HG03103 (cell line): Measurements from ENCODE around the gene TUBB6.

Experiments
- ATAC-seq: cut with Tn5 transposase; IDR thresholded peaks from one replicate; pipeline ENCODE4 v1.9.1; 2021; ENCODE audit warnings: low read depth; ENCODE audit not compliant: unreplicated experiment

TUBB6 gene

DNA sequence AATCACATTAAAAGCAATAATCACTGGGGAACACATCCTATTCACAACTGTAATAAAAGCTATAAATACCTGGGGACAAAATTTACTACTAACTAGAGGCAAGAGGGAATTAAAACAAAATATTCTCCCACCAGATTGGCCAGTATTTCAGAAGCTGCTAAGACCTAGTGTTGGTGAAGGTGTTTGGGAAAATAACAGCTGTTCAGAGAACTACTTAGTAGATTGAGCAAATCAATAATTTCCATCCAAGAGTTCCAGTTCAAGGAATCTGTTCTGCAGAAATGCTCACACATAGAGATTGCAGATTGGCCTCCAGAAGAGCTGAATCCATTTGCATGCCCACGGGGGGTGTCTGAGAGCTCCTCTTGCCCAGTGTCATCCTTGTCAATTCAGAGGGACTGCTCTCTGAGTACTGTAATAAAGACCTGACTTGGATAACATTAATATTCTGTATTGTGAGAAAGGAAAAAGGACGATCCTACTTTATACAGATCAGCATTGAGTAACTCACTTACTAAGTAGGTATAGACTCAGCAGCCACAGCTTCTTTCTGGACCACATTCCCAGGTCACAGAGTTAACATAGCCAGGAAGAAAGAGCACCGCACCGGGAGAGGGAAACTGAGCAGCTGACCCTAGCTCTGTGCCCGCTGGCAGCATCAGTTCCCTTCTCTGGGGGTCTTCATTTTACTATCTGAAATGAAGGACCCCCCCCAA, 5.6 kb downstream of the TUBB6 start:
- no peak for ATAC-seq

DNA sequence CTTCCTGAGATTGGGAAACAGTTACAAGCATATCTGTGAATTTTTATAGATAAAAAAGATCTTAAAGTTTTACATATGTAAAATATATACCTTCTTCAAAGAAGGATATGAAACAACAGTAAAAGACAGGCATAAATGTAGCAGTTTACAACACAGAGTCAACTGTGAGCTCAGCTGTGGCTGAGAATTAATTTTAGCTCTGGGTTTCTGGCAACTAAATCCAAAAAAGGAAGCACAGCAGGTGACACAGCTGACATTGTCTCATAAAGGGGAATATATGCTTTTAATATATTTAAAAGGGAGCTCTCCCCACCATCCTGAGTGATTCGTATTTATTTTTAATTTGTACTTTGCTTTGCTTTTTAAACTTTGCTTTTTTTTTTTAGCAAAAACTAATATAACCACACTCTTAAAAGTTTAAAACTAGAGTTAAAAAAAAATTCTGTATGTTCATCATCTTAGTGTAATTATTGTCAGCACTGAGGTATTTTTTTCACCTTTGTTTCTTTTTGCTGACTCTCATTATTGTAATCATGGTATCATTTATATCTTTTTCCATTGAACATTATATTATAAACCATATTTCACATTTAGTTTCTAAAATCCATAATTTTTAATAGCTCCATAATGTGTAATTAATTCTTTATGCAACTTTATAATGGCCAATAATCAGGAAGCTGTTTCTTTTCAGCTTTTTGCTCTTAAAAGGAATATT, 6.7 kb downstream of the TUBB6 start:
- ATAC-seq = no peak

DNA sequence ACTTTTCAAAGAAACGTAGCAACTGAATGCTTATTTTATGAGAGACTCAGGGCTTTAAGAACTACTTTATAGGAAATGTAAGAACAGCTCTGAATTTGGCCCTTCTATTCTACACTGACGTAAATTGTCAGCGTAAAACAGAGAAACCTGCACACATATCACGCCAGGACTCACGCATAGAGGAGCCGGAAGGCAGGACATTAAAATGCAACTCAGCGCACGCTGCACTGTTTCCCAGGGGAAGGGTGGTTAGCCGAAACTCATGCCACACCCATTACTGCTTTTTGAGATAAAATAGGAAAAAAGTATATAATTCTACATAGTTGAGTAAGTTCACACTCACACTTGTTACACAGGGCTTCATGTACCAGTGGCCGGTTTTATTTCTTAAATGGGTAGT, 7.4 kb downstream of the TUBB6 start:
- no peak for ATAC-seq

DNA sequence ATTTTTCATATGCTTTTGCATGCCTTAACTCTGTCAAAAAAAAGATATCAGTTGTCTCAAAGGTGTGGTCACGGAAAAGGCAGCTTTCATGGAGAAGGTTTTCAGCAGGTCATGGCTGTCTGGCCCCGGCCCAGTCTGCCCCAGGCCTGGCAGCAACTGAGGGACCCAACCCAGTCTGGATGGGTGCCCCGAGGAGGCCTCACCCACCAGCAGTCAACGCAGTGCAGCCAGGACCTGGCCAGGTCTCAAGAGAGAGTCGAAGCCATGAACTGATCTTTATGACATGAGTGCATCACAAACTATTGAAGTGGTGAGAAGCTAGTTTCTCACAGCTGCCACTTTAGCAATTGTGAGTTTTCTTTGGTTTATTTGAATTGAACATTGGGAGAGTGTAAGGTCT, 7.9 kb downstream of the TUBB6 start:
- ATAC-seq = no peak

DNA sequence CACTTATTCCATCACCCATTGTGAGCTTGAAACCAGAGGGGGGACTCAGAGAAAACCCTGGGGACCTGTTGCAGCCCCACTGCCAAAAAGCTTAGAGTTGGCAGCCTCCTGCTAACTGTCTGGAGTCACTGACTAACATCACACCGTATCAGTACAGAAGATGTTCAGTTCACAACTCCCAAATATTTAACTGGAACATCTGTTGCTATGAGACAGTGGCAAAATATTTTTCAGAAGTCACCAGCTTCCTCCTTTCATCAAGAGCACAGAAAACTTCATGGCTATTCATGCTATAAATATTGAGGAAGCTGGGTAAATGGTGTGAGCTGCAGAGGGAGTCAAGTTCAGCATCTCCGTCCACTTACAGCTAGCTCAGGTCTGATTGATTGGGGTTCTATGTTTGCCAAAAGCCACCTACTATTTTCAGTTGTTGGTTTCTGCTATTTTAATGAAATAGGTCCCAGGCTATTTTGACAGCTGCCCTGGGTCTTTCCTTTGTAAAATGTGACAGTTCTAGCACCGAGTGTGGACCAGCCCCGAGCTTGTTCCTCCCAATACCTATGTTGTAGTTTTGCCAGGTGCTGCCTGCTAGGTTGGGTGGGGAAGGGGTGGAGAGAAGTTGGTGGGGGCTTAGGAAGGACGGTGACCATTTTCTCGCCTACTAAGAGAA, 9.8 kb downstream of the TUBB6 start:
- no peak for ATAC-seq

DNA sequence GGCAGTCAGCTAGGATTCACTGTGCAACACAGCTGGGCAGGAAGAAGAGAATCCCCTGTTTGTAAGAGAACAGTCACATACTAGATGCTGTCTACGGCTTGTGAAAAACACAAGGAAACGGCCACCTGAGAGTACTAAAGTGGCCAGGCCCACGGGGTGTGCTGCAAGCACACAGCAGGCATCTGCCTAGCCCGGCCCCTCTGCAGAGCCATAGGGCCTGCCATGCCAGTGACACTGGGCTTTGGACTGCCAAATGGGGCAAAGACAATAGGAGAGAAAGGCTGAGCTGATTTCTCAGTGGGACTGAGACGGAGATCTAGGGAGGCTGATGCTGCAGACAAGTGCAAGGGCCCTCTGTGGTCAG, 10.3 kb downstream of the TUBB6 start:
- ATAC-seq = no peak

DNA sequence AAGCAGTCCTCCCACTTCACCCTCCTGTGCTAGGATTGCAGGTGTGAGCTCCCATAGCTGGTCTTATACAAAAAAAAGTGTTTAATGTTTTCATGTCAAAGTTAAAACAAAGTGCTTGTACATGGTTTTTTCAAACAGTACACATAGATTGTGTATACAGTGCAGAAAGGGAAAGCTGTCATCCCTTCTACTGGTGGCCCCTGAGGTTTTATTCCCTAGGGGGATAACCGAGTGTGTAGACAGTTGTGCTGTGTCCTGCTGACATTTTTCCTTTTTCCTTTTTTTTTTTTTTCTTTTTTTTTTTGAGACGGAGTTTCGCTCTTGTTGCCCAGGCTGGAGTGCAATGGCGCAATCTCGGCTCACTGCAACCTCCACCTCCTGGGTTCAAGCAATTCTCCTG, 10.8 kb downstream of the TUBB6 start:
- ATAC-seq = no peak

DNA sequence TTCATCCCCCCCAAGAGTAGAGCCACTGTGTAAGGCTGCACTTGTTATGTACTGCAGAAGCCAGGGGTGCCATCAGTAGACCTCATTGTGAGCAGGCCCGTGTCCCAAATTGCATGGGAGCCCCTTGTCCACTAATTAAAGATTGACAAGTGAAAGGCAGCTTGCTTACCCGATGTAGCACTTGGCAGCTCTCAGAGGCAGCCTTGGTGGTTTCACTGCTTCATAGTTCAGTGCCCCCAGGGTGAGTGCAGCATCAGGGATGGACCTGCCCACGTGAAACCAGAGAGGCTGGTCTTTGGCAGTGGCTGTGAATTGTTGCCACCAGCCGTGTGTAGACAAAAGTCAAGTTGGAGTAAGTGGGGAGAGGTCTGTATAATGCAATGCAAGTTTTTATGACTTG, 13.3 kb downstream of the TUBB6 start:
- ATAC-seq = peak; percentile 52

DNA sequence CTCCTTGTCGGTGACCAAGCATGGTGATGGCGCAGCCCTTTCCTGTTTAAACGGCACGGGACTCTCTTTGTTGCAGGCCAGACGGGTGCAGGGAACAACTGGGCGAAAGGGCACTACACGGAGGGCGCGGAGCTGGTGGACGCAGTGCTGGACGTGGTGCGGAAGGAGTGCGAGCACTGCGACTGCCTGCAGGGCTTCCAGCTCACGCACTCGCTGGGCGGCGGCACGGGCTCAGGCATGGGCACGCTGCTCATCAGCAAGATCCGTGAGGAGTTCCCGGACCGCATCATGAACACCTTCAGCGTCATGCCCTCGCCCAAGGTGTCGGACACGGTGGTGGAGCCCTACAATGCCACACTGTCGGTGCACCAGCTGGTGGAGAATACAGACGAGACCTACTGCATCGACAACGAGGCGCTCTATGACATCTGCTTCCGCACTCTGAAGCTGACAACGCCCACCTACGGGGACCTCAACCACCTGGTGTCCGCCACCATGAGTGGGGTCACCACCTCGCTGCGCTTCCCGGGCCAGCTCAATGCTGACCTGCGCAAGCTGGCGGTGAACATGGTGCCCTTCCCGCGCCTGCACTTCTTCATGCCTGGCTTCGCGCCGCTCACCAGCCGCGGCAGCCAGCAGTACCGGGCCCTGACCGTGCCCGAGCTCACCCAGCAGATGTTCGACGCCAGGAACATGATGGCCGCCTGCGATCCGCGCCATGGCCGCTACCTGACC, 17.1 kb downstream of the TUBB6 start:
- ATAC-seq = no peak

DNA sequence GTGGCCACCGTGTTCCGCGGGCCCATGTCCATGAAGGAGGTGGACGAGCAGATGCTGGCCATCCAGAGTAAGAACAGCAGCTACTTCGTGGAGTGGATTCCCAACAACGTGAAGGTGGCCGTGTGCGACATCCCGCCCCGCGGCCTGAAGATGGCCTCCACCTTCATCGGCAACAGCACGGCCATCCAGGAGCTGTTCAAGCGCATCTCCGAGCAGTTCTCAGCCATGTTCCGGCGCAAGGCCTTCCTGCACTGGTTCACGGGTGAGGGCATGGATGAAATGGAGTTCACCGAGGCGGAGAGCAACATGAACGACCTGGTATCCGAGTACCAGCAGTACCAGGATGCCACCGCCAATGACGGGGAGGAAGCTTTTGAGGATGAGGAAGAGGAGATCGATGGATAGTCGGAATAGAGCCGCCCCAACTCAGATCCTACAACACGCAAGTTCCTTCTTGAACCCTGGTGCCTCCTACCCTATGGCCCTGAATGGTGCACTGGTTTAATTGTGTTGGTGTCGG, 17.7 kb downstream of the TUBB6 start:
- ATAC-seq = no peak

DNA sequence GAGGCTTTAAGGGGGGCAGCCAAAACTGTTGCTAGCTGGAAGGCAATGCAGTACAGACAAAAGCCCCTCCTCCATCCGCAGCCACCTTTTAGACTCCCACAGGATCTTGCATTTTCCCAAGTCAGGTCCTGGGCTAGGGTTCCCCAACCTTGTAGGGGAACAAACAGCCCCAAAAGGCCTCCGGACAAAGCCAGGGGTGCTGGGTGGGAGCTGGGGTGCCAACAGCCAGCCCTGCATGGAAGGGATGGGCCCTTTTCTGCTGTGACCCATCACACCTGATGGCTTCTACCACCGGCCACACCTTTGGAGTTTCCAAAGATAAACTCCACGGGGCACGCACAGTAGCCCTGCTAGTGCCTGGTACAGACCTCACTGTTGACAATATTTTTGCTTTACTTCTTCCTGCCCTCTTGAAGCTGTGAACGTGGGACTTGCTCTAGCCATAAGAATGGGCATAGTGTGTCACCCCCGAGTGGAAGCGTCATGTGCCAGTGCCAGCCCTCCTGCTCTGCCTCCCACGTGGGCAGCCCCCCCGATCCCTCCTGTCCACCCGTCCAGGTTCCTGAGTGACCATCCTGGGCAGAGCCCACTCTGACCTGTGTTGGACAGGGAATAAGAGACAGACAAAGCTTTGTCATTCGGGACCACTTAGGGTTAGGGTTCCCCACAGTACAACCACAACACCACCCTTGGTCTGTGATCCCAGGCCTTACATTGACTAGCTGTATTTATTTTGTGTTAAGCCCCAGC, 18.8 kb downstream of the TUBB6 start:
- ATAC-seq = no peak

DNA sequence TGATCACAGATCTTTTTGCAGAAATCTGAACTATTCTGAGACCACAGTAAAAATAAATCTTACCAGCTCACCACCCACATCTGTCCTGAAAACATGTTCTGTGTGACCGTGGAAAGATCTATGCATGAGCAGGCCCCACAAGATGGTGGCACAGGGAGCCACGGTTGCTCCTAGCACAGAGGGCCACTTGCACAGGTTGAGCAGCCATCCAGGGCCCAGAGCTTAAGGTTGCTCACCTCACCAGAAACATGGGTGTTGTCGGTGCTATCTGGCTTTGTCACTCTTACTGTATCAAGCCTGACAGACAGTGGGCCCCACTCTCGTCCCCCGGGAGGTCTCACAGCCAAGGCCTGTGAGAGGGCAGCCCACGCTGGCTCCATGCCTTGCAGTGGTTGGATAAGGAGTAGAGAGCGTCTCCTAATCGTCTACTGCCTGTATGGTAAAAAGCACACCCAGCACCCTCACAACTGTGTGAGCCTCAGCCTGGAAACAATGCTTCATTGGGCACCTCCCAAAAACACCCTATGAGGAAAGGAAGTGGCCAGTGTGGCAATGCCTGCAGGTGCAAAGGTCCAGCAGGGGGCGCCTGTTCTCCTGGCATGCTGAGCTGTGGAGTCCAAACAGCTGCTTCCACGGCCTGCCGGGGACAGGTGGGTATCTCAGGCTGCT, 19.6 kb downstream of the TUBB6 start:
- ATAC-seq = peak; percentile 60

DNA sequence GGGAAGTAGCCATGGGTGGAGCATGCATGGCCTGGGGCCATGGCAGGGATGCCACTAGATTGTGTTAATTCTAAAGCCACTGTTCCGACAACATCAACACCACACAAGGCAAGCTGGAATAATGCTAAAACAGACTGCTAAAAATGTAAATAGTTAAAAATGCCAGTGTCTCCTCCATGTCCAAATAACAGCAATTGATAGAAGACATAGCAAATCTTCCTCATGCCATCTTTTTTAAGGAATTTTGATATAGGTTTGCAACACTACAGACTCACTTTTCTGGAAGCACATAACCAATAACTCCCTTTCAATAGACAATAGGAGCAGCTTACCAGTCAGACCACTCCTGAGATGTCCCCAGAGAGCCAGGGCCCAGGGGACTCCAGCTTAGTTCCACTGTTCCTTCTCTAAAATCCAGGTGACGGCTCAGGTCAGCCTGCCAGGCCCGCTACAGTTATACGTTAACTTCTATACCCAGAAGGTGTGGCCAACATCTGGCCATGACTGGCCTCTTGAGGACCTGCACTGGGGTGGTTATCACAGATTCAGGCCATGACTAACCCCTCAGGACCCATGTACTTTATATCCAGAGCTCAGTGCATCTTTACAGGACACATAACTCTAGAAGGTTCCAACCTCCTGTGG, 20.3 kb downstream of the TUBB6 start:
- ATAC-seq = no peak

DNA sequence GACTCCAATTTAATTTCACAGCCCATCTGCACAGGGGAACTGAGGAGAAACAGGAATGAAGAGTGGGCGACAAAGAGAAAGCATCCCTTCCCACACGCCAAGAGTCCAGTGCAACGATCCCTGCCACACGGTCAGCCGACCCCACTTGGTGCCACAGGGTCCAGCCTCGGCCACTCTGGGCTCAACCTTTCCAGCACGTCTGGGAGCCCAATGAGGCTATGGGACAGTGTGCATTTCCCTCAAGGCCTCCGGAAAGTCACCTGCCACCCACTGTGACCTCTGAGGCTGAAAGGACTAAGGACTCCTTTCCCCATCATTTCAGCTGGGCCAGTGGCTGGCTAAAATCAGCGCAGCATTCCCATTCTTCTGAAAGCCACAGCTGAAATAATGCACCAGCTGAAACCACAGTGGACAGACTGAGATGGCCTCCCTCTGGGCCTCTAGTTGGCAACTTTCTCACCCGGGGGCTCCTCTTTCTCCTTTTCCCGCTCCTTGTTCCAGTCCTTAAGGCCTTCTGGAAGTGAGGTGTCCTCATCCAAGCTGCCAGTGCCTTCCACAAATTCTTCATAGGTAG, 21.2 kb downstream of the TUBB6 start:
- no peak for ATAC-seq

DNA sequence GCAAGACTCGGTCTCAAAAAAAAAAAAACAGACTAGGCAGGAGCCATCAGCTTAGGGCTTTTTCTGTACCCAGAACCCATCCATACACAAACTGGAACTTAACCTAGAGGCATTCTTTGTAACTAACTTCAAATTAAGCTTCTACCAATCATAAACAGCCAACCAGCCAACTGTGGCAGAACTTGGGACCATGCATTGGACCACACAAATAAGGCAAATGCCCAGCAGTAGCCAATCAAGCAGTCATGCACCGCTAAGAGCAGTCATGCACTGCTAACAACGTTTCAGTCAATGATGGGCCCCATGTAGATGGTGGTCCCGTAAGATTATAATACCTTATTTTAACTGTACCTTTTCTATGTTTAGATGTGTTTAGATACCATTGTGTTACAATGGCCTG, 22.7 kb downstream of the TUBB6 start:
- no peak for ATAC-seq

DNA sequence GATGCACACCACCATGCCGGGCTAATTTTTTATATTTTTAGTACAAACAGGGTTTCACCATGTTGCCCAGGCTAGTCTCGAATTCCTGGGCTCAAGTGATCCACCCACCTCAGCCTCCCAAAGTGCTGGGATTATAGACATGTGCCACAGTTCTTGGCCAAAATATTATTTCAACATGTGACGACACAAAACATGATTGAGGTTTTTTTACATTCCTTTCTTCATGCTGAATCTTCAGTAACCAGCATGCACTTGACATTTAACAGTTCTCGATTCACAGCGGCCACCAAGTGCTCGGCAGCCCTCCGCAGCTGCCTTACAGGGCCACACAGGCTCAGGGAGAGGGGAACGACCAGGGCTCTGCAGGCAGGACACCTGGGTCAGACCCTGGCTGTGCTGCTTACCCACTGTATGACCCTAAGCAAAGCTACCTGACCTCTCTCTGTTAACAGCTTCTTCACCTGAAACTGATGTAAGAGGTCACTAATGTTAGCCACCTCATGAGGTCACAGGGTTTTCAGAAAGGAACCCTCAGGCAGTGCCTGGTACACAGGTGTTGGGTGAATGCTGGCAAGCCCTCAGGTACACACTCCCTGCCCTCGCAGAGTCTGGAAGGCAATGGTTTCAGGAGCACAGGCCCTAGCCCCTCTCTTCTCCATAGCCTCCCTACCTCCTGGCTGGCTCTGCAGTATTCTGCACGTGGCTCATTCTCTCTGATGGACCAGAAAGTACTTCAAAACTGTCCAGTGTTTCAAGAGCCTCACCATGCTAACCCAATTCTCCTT, 25.7 kb downstream of the TUBB6 start:
- ATAC-seq = no peak

DNA sequence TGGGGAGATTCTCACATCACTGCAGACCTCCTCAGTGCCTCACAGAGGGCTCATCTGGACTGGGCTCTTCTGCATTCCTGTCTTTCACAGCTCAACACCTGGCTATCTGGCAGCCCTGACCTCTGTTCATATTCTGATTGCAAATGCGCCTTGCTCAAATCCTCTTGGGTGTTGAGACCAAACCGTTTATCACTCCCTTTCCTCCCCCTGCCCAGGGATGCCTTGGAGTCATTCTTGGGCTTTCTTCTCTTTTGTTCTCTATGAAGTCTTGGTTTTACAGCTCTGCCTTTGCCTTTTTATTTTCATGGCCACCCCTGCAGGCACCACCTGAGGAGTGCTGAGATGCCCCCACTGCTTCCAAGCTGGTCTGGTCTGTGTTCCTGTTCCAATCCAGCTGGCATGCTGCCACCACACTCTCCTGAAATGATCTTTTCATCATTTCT, 26.3 kb downstream of the TUBB6 start:
- no peak for ATAC-seq

DNA sequence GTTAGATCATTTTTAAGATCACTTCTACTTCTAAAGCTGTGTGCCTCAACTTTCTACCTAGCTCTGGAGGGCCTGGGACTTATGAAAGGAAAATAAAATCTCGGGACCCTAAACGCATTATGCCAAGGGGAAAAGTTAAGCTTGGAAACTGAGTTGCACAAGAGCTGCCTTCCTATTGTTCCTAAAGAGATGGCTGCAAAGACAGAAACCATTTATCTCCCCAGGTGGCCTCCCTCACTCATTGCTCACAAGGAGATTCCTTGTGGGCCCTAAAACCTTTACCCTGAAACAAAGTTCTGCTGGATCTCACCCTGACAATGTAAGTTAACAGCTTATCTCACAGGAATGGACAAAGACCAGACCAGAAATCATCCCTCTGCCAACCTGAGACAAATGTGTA, 26.8 kb downstream of the TUBB6 start:
- ATAC-seq = no peak
